ENCODE data around the gene UNC5CL. TPM values are rescaled to one million over a fixed set of nuclear protein-coding genes. Genes with fewer than 3 reads are reported as not detected.
A peak's percentile ranks its signal among the peaks of the same experiment; 100 is the strongest.

UNC5CL gene
- polyA plus RNA-seq, 4 donors = 31.9 to 123 (median 45.3) TPM

- Histone ChIP-seq H3K9me3 (ENCODE audit: control insufficient read depth in 2 of 2, insufficient read depth in 1 of 2, low read depth in 1 of 2, low read length in 1 of 2) (no peaks in the 10 kb centered on the region), H3K36me3 (ENCODE audit: control insufficient read depth in 3 of 3, insufficient read depth in 2 of 3, low read depth in 1 of 3, low read length in 3 of 3) (no peaks in the 10 kb centered on the region), H3K4me3 (ENCODE audit: low read depth in 1 of 3, low read length in 3 of 3) (no peak overlapping the region), H3K4me1 (ENCODE audit: control insufficient read depth in 3 of 3, insufficient read depth in 2 of 3, low read depth in 1 of 3, low read length in 2 of 3) (peaks cover 0 to 9% (median 0%) of the 10 kb centered on the region in 3 donors), H3K27me3 (ENCODE audit: control insufficient read depth in 3 of 3, insufficient read depth in 3 of 3, low read length in 3 of 3) (no peaks in the 10 kb centered on the region), H3K27ac (ENCODE audit: low read depth in 1 of 3, low read length in 2 of 3) (no peak overlapping the region)
- no peak for DNase-seq
- FAIRE-seq = no peak
Measured at GRCh38 chr6:40988634-40989033, 50.4 kb downstream of the UNC5CL start.

GRCh38 chr6:40986921-40987819 is 51.9 kb downstream of the UNC5CL start:
- peaks cover 0 to 9% (median 0%) of the 10 kb centered on the region in 3 donors for H3K4me1 ChIP-seq (ENCODE audit: control insufficient read depth in 3 of 3, insufficient read depth in 2 of 3, low read depth in 1 of 3, low read length in 2 of 3)
- no peaks in the 10 kb centered on the region for H3K27me3 ChIP-seq (ENCODE audit: control insufficient read depth in 3 of 3, insufficient read depth in 3 of 3, low read length in 3 of 3)
- WGBS, 3 donors = 51 to 82% (median 78%) methylated on average over 8 of the region's 8 CpGs
- H3K27ac ChIP-seq (ENCODE audit: low read depth in 1 of 3, low read length in 2 of 3) = no peak overlapping the region
- H3K36me3 ChIP-seq (ENCODE audit: control insufficient read depth in 3 of 3, insufficient read depth in 2 of 3, low read depth in 1 of 3, low read length in 3 of 3) = no peaks in the 10 kb centered on the region
- DNase-seq (no peak), FAIRE-seq (no peak)
- no peaks in the 10 kb centered on the region for H3K9me3 ChIP-seq (ENCODE audit: control insufficient read depth in 2 of 2, insufficient read depth in 1 of 2, low read depth in 1 of 2, low read length in 1 of 2)
- no peak overlapping the region for H3K4me3 ChIP-seq (ENCODE audit: low read depth in 1 of 3, low read length in 3 of 3)

GRCh38 chr6:40986364-40986763 is 52.7 kb downstream of the UNC5CL start:
- WGBS, 3 donors = 41 to 69% (median 68%) methylated on average over 2 of the region's 2 CpGs
- no peak overlapping the region for H3K4me3 ChIP-seq (ENCODE audit: low read depth in 1 of 3, low read length in 3 of 3)
- H3K27me3 ChIP-seq (ENCODE audit: control insufficient read depth in 3 of 3, insufficient read depth in 3 of 3, low read length in 3 of 3) = no peaks in the 10 kb centered on the region
- H3K9me3 ChIP-seq (ENCODE audit: control insufficient read depth in 2 of 2, insufficient read depth in 1 of 2, low read depth in 1 of 2, low read length in 1 of 2) = no peaks in the 10 kb centered on the region
- H3K4me1 ChIP-seq (ENCODE audit: control insufficient read depth in 3 of 3, insufficient read depth in 2 of 3, low read depth in 1 of 3, low read length in 2 of 3) = peaks cover 0 to 9% (median 0%) of the 10 kb centered on the region in 3 donors
- no peaks in the 10 kb centered on the region for H3K36me3 ChIP-seq (ENCODE audit: control insufficient read depth in 3 of 3, insufficient read depth in 2 of 3, low read depth in 1 of 3, low read length in 3 of 3)
- DNase-seq (no peak), FAIRE-seq (no peak)
- H3K27ac ChIP-seq (ENCODE audit: low read depth in 1 of 3, low read length in 2 of 3) = no peak overlapping the region

- no peak for FAIRE-seq
- no peak overlapping the region for H3K27ac ChIP-seq (ENCODE audit: low read depth in 1 of 3, low read length in 2 of 3)
Measured at GRCh38 chr6:40983752-40984151, 55.3 kb downstream of the UNC5CL start.

GRCh38 chr6:40982917-40983316 is 56.1 kb downstream of the UNC5CL start:
- Histone ChIP-seq H3K36me3 (ENCODE audit: control insufficient read depth in 3 of 3, insufficient read depth in 2 of 3, low read depth in 1 of 3, low read length in 3 of 3) (no peaks in the 10 kb centered on the region), H3K27ac (ENCODE audit: low read depth in 1 of 3, low read length in 2 of 3) (no peak overlapping the region), H3K9me3 (ENCODE audit: control insufficient read depth in 2 of 2, insufficient read depth in 1 of 2, low read depth in 1 of 2, low read length in 1 of 2) (no peaks in the 10 kb centered on the region), H3K27me3 (ENCODE audit: control insufficient read depth in 3 of 3, insufficient read depth in 3 of 3, low read length in 3 of 3) (no peaks in the 10 kb centered on the region), H3K4me3 (ENCODE audit: low read depth in 1 of 3, low read length in 3 of 3) (no peak overlapping the region), H3K4me1 (ENCODE audit: control insufficient read depth in 3 of 3, insufficient read depth in 2 of 3, low read depth in 1 of 3, low read length in 2 of 3) (peaks cover 0 to 9% (median 0%) of the 10 kb centered on the region in 3 donors)
- 50 to 64% (median 53%) methylated on average over 1 of the region's 1 CpG for WGBS, 3 donors
- FAIRE-seq (no peak), DNase-seq (no peak)

More at GRCh38 chr6:40983752-40984151, 55.3 kb downstream of the UNC5CL start:
- DNase-seq = no peak
- Histone ChIP-seq H3K4me3 (ENCODE audit: low read depth in 1 of 3, low read length in 3 of 3) (no peak overlapping the region), H3K27me3 (ENCODE audit: control insufficient read depth in 3 of 3, insufficient read depth in 3 of 3, low read length in 3 of 3) (no peaks in the 10 kb centered on the region), H3K9me3 (ENCODE audit: control insufficient read depth in 2 of 2, insufficient read depth in 1 of 2, low read depth in 1 of 2, low read length in 1 of 2) (no peaks in the 10 kb centered on the region), H3K36me3 (ENCODE audit: control insufficient read depth in 3 of 3, insufficient read depth in 2 of 3, low read depth in 1 of 3, low read length in 3 of 3) (no peaks in the 10 kb centered on the region), H3K4me1 (ENCODE audit: control insufficient read depth in 3 of 3, insufficient read depth in 2 of 3, low read depth in 1 of 3, low read length in 2 of 3) (peaks cover 0 to 9% (median 0%) of the 10 kb centered on the region in 3 donors)

GRCh38 chr6:40978687-40979289 is 60.2 kb downstream of the UNC5CL start:
- 78 to 84% (median 78%) methylated on average over 2 of the region's 2 CpGs for WGBS, 3 donors
- no peak for FAIRE-seq
- DNase-seq = peak in 1 of 2 donors; percentile 25

GRCh38 chr6:40977695-40978094 is 61.3 kb downstream of the UNC5CL start:
- DNase-seq (no peak), FAIRE-seq (no peak)
- WGBS, 3 donors = 79 to 85% (median 85%) methylated on average over 2 of the region's 2 CpGs
- H3K4me3 ChIP-seq (ENCODE audit: low read depth in 1 of 3, low read length in 3 of 3) = no peak overlapping the region
- no peaks in the 10 kb centered on the region for H3K9me3 ChIP-seq (ENCODE audit: control insufficient read depth in 2 of 2, insufficient read depth in 1 of 2, low read depth in 1 of 2, low read length in 1 of 2)
- H3K36me3 ChIP-seq (ENCODE audit: control insufficient read depth in 3 of 3, insufficient read depth in 2 of 3, low read depth in 1 of 3, low read length in 3 of 3) = no peaks in the 10 kb centered on the region
- H3K4me1 ChIP-seq (ENCODE audit: control insufficient read depth in 3 of 3, insufficient read depth in 2 of 3, low read depth in 1 of 3, low read length in 2 of 3) = no peaks in the 10 kb centered on the region
- no peak overlapping the region for H3K27ac ChIP-seq (ENCODE audit: low read depth in 1 of 3, low read length in 2 of 3)
- no peaks in the 10 kb centered on the region for H3K27me3 ChIP-seq (ENCODE audit: control insufficient read depth in 3 of 3, insufficient read depth in 3 of 3, low read length in 3 of 3)

More at GRCh38 chr6:40978687-40979289, 60.2 kb downstream of the UNC5CL start:
- H3K4me3 ChIP-seq (ENCODE audit: low read depth in 1 of 3, low read length in 3 of 3) = no peak overlapping the region
- H3K27me3 ChIP-seq (ENCODE audit: control insufficient read depth in 3 of 3, insufficient read depth in 3 of 3, low read length in 3 of 3) = no peaks in the 10 kb centered on the region
- H3K9me3 ChIP-seq (ENCODE audit: control insufficient read depth in 2 of 2, insufficient read depth in 1 of 2, low read depth in 1 of 2, low read length in 1 of 2) = no peaks in the 10 kb centered on the region
- no peaks in the 10 kb centered on the region for H3K36me3 ChIP-seq (ENCODE audit: control insufficient read depth in 3 of 3, insufficient read depth in 2 of 3, low read depth in 1 of 3, low read length in 3 of 3)
- H3K4me1 ChIP-seq (ENCODE audit: control insufficient read depth in 3 of 3, insufficient read depth in 2 of 3, low read depth in 1 of 3, low read length in 2 of 3) = no peaks in the 10 kb centered on the region
- no peak overlapping the region for H3K27ac ChIP-seq (ENCODE audit: low read depth in 1 of 3, low read length in 2 of 3)

GRCh38 chr6:40977085-40977484 is 61.9 kb downstream of the UNC5CL start:
- no peaks in the 10 kb centered on the region for H3K9me3 ChIP-seq (ENCODE audit: control insufficient read depth in 2 of 2, insufficient read depth in 1 of 2, low read depth in 1 of 2, low read length in 1 of 2)
- FAIRE-seq (no peak), DNase-seq (no peak)
- no peaks in the 10 kb centered on the region for H3K27me3 ChIP-seq (ENCODE audit: control insufficient read depth in 3 of 3, insufficient read depth in 3 of 3, low read length in 3 of 3)
- no peak overlapping the region for H3K4me3 ChIP-seq (ENCODE audit: low read depth in 1 of 3, low read length in 3 of 3)
- no peak overlapping the region for H3K27ac ChIP-seq (ENCODE audit: low read depth in 1 of 3, low read length in 2 of 3)
- H3K4me1 ChIP-seq (ENCODE audit: control insufficient read depth in 3 of 3, insufficient read depth in 2 of 3, low read depth in 1 of 3, low read length in 2 of 3) = no peaks in the 10 kb centered on the region
- WGBS, 3 donors = 87 to 92% (median 91%) methylated on average over 4 of the region's 4 CpGs
- no peaks in the 10 kb centered on the region for H3K36me3 ChIP-seq (ENCODE audit: control insufficient read depth in 3 of 3, insufficient read depth in 2 of 3, low read depth in 1 of 3, low read length in 3 of 3)
